HCT116 (cell line): Measurements from ENCODE around the gene MZB1. TPM values are rescaled to one million over a fixed set of nuclear protein-coding genes. Genes with fewer than 3 reads are reported as not detected.

Source experiments
- ATAC-seq: fragments of 200-7000 bp; cut with Tn5 transposase; 2 replicates; pipeline ENCODE4 v1.9.1; 2020; ENCODE audit warnings: mild to moderate bottlenecking, moderate library complexity
- BruUV-seq: library from RNA; stranded (reverse); fragments of 400-500 nt; replicated peaks from 2 replicates; lab custom pipeline; 2021; lab: Mats Ljungman, UMichigan
- CTCF ChIA-PET: fragments of 300-600 bp; sonication (Branson Sonifier 250); formaldehyde crosslinking; loops from one replicate; lab custom pipeline; 2021; ENCODE audit warnings: antibody characterized with exemption; lab: Charles Lee
- POLR2A ChIA-PET: fragments of 300-600, 350-600 bp; sonication (Branson Sonifier 250); formaldehyde crosslinking; loops from one replicate; lab custom pipeline; 2021; ENCODE audit warnings: antibody characterized with exemption; lab: Charles Lee
- RAD21 ChIA-PET, 2 experiments: fragments of 300-600 bp; sonication (Branson Sonifier 250); formaldehyde crosslinking; loops; one replicate each; lab custom pipeline; 2023; ENCODE audit warnings: low total read pairs in 2 of 2; ENCODE audit not compliant: uncharacterized antibody in 2 of 2, unreplicated experiment in 2 of 2, low non-redundant PET in 1 of 2; lab: Charles Lee
- DNase-seq: peaks from one replicate; pipeline ENCODE4 v3.0.0-alpha.2; 2010; ENCODE audit warnings: low read depth, low spot score
- H2AFZ ChIP-seq: fragments of 200-600 bp; shearing (Covaris generic), sonication (generic); 2 replicates; pipeline ENCODE4 v1.6.1; 2017; ENCODE audit warnings: low read depth, mixed run types, mixed read lengths, antibody characterized with exemption, low read length; ENCODE audit not compliant: poor library complexity, severe bottlenecking
- H3K27ac ChIP-seq: 2 replicates; pipeline ENCODE4 v1.5.1; 2012; ENCODE audit warnings: low read depth, low read length
- H3K27me3 ChIP-seq: fragments of 200-600 bp; sonication (generic); 2 replicates; pipeline ENCODE4 v1.6.1; 2016; ENCODE audit warnings: mixed run types, low read length, mixed read lengths; ENCODE audit not compliant: insufficient read depth
- H3K36me3 ChIP-seq, 2 experiments: fragments of 200-500 bp in 1 of 2; fragments of 200-600 bp in 1 of 2; sonication (Bioruptor generic) in 1 of 2; sonication (generic) in 1 of 2; 2 replicates each; pipeline versions ENCODE4 v1.5.1 to v1.6.1; 2014 to 2016; ENCODE audit warnings: low read length in 2 of 2, inconsistent platforms in 1 of 2, mixed read lengths in 1 of 2, mixed run types in 1 of 2; ENCODE audit not compliant: insufficient read depth in 2 of 2, control insufficient read depth in 1 of 2
- H3K4me1 ChIP-seq, 2 experiments: fragments of 200-600 bp in 1 of 2; sonication (generic) in 1 of 2; 2 replicates each; pipeline versions ENCODE4 v1.5.1 to v1.6.1; 2012 to 2017; ENCODE audit warnings: low read length in 2 of 2, inconsistent platforms in 1 of 2, mild to moderate bottlenecking in 1 of 2, mixed read lengths in 1 of 2, mixed run types in 1 of 2, moderate library complexity in 1 of 2; ENCODE audit not compliant: insufficient read depth in 2 of 2, control insufficient read depth in 1 of 2
- H3K4me2 ChIP-seq: fragments of 200-600 bp; sonication (generic); 2 replicates; pipeline ENCODE4 v1.6.1; 2017; ENCODE audit warnings: mixed run types, low read length, mixed read lengths
- H3K4me3 ChIP-seq, 2 experiments: fragments of 200-600 bp in 1 of 2; sonication (generic) in 1 of 2; replicated peaks in 1 of 2; 2 replicates each; pipeline ENCODE4 v1.5.1; 2011 to 2016; ENCODE audit warnings: low read length in 2 of 2, control low read depth in 1 of 2, low read depth in 1 of 2, mild to moderate bottlenecking in 1 of 2, mixed read lengths in 1 of 2, mixed run types in 1 of 2
- H3K79me2 ChIP-seq: fragments of 200-600 bp; sonication (generic); 2 replicates; pipeline ENCODE4 v1.6.1; 2017; ENCODE audit warnings: mild to moderate bottlenecking, mixed run types, low read length, moderate library complexity, mixed read lengths; ENCODE audit not compliant: insufficient read depth
- H3K9ac ChIP-seq: fragments of 200-600 bp; sonication (generic); 2 replicates; pipeline ENCODE4 v1.6.1; 2016; ENCODE audit warnings: low read length, mixed read lengths
- H3K9me2 ChIP-seq: fragments of 200-600 bp; sonication (generic), shearing (Covaris generic); 2 replicates; pipeline ENCODE4 v1.6.1; 2017; ENCODE audit warnings: mixed run types, mild to moderate bottlenecking, moderate library complexity; ENCODE audit not compliant: insufficient read depth
- H3K9me3 ChIP-seq, 2 experiments: fragments of 200-500 bp in 1 of 2; fragments of 200-600 bp in 1 of 2; sonication (Bioruptor generic) in 1 of 2; sonication (generic) in 1 of 2; 2 replicates each; pipeline ENCODE4 v1.6.1; 2014 to 2017; ENCODE audit warnings: low read length in 2 of 2, mixed read lengths in 2 of 2, inconsistent platforms in 1 of 2, low read depth in 1 of 2, mild to moderate bottlenecking in 1 of 2, mixed run types in 1 of 2, moderate library complexity in 1 of 2; ENCODE audit not compliant: control insufficient read depth in 1 of 2, insufficient read depth in 1 of 2
- H4K20me1 ChIP-seq: fragments of 200-600 bp; sonication (generic), shearing (Covaris generic); 2 replicates; pipeline ENCODE4 v1.6.1; 2017; ENCODE audit warnings: mixed run types, mild to moderate bottlenecking, moderate library complexity; ENCODE audit not compliant: insufficient read depth
- EGR1 ChIP-seq: IDR thresholded peaks from 2 replicates; pipeline ENCODE4 v1.6.1; 2012; ENCODE audit warnings: low read depth
- JUND ChIP-seq: IDR thresholded peaks from 2 replicates; pipeline ENCODE4 v1.6.1; 2012
- POLR2A ChIP-seq: IDR thresholded peaks from 2 replicates; pipeline ENCODE4 v1.7.0; 2011; ENCODE audit warnings: borderline replicate concordance; ENCODE audit not compliant: insufficient read depth, insufficient read length; ENCODE audit errors: extremely low read depth
- POLR2AphosphoS5 ChIP-seq: IDR thresholded peaks from 2 replicates; pipeline ENCODE4 v1.6.1; 2011; ENCODE audit warnings: mild to moderate bottlenecking, low read depth, low read length, moderate library complexity
- RAD21 ChIP-seq: IDR thresholded peaks from 2 replicates; pipeline ENCODE4 v1.6.1; 2012; ENCODE audit warnings: low read depth, mild to moderate bottlenecking
- SP1 ChIP-seq: IDR thresholded peaks from 2 replicates; pipeline ENCODE4 v1.6.1; 2012; ENCODE audit warnings: low read depth
- SRF ChIP-seq: IDR thresholded peaks from 2 replicates; pipeline ENCODE4 v1.6.1; 2012; ENCODE audit warnings: low read depth
- TCF7L2 ChIP-seq: IDR thresholded peaks from 2 replicates; pipeline ENCODE4 v1.7.0; 2011; ENCODE audit warnings: borderline replicate concordance, inconsistent platforms; ENCODE audit not compliant: insufficient read depth, insufficient read length; ENCODE audit errors: extremely low read depth
- intact Hi-C: fragments of 100-400 bp; cut with micrococcal nuclease; formaldehyde crosslinking; loops from 2 replicates; pipeline ENCODE4 v1.10.0; 2022
- total RNA-seq: library from RNA; stranded (reverse); gene quantifications from one replicate; pipeline ENCODE4 v1.2.1, GENCODE V29; 2021; ENCODE audit not compliant: unreplicated experiment
- TF ChIP-seq, protein P1 (sequence below): IDR thresholded peaks from 2 replicates; pipeline ENCODE4 v1.6.1; 2012; ENCODE audit warnings: low read depth
- TF ChIP-seq, protein P2 (sequence below): IDR thresholded peaks from 2 replicates; pipeline ENCODE4 v1.6.1; 2012
- TF ChIP-seq, protein P3 (sequence below), 3 experiments: fragments of 200-600 bp in 1 of 3; sonication (generic) in 1 of 3; IDR thresholded peaks in 2 of 3; conservative IDR thresholded peaks in 1 of 3; 2 replicates each; pipeline ENCODE4 v1.5.1; 2012 to 2017; ENCODE audit warnings: low read depth in 2 of 3, low read length in 2 of 3, antibody characterized with exemption in 1 of 3, borderline replicate concordance in 1 of 3, control low read depth in 1 of 3, mild to moderate bottlenecking in 1 of 3, mixed read lengths in 1 of 3, mixed run types in 1 of 3, moderate library complexity in 1 of 3; ENCODE audit not compliant: insufficient read depth in 1 of 3

MZB1 gene
- total RNA-seq, 1 experiment from 2014 or later, result 0.81 TPM

DNA sequence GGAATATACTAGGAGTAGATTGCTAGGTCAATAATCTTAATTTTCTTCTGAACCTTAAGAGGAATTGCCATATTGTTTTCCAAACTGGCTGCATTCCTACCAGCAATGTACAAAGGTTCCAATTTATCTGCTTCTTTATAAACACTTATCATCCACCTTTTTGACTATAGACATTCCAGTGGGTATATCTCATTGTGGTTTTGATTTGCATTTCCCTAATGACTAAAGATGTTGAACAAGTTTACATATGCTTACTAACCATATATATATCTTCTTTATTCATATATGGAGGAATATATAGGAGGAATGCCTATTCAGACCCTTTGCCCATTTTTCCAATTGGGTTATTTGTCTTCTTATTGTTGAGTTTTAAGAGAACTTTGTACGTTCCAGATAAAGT lies 42.0 kb upstream of the MZB1 start:
- no peaks in the 10 kb centered on the region for H3K79me2 ChIP-seq
- ChIA-PET RAD21 (no interaction called here), POLR2A (no interaction called here), CTCF (no interaction called here)
- no peak for DNase-seq
- H4K20me1 ChIP-seq, result no peaks in the 10 kb centered on the region
- H3K9ac ChIP-seq, result no peak overlapping the region
- no peak overlapping the region for H3K4me2 ChIP-seq
- no peaks in the 10 kb centered on the region for H3K36me3 ChIP-seq
- H3K9me3 ChIP-seq, result no peaks in the 10 kb centered on the region
- no peaks in the 10 kb centered on the region for H3K27me3 ChIP-seq
- TF ChIP-seq, protein P1, sequence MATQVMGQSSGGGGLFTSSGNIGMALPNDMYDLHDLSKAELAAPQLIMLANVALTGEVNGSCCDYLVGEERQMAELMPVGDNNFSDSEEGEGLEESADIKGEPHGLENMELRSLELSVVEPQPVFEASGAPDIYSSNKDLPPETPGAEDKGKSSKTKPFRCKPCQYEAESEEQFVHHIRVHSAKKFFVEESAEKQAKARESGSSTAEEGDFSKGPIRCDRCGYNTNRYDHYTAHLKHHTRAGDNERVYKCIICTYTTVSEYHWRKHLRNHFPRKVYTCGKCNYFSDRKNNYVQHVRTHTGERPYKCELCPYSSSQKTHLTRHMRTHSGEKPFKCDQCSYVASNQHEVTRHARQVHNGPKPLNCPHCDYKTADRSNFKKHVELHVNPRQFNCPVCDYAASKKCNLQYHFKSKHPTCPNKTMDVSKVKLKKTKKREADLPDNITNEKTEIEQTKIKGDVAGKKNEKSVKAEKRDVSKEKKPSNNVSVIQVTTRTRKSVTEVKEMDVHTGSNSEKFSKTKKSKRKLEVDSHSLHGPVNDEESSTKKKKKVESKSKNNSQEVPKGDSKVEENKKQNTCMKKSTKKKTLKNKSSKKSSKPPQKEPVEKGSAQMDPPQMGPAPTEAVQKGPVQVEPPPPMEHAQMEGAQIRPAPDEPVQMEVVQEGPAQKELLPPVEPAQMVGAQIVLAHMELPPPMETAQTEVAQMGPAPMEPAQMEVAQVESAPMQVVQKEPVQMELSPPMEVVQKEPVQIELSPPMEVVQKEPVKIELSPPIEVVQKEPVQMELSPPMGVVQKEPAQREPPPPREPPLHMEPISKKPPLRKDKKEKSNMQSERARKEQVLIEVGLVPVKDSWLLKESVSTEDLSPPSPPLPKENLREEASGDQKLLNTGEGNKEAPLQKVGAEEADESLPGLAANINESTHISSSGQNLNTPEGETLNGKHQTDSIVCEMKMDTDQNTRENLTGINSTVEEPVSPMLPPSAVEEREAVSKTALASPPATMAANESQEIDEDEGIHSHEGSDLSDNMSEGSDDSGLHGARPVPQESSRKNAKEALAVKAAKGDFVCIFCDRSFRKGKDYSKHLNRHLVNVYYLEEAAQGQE, result no peak
- TF ChIP-seq TCF7L2 (no peak), EGR1 (no peak), JUND (no peak)
- TF ChIP-seq, protein P2, sequence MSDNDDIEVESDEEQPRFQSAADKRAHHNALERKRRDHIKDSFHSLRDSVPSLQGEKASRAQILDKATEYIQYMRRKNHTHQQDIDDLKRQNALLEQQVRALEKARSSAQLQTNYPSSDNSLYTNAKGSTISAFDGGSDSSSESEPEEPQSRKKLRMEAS, result no peak
- H3K4me3 ChIP-seq, result no peak overlapping the region
- intact Hi-C loops, result no loop called here
- H2AFZ ChIP-seq, result no peak overlapping the region
- BruUV-seq, result no TSS peak
- H3K9me2 ChIP-seq, result no peaks in the 10 kb centered on the region
- no peak overlapping the region for H3K27ac ChIP-seq
- no peaks in the 10 kb centered on the region for H3K4me1 ChIP-seq
- no peak for ATAC-seq

DNA sequence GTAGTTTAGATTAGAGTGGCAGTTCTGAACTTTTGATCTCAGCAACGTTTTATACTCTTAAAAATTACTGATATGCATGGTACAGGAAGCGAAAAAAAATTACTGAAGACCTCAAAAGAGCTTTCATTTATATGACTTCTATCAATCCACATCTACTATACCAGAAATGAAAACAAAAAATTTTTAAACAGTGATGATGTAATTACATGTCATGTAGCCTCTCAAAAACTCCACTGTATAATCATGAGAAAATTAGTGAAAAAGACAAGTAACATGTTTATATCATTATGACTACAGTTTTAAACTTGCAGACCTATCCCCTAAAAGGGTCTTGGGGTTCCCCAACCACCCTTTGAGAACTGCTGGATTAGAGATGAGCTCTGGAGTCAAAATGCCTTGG lies 40.3 kb upstream of the MZB1 start:
- H3K36me3 ChIP-seq, result no peaks in the 10 kb centered on the region
- H4K20me1 ChIP-seq, result no peaks in the 10 kb centered on the region
- H3K9me3 ChIP-seq, result no peaks in the 10 kb centered on the region
- no peak overlapping the region for H3K4me2 ChIP-seq
- H3K27me3 ChIP-seq, result no peaks in the 10 kb centered on the region
- H3K79me2 ChIP-seq, result no peaks in the 10 kb centered on the region
- no TSS peak for BruUV-seq
- ChIA-PET RAD21 (no interaction called here), CTCF (interaction anchor here (0.7 kb wide), 1 partner anchor 202 kb away, joined by 3 read pairs; no protein-coding TSS in a partner anchor), POLR2A (no interaction called here)
- H3K9me2 ChIP-seq, result no peaks in the 10 kb centered on the region
- no peaks in the 10 kb centered on the region for H3K4me1 ChIP-seq
- H2AFZ ChIP-seq, result no peak overlapping the region
- H3K27ac ChIP-seq, result no peak overlapping the region
- H3K9ac ChIP-seq, result no peak overlapping the region
- no peak overlapping the region for H3K4me3 ChIP-seq
- DNase-seq (no peak), ATAC-seq (no peak)
- intact Hi-C loops, result no loop called here
- TF ChIP-seq RAD21, result no peak
- no peak for TF ChIP-seq EGR1
- TF ChIP-seq, protein P3, sequence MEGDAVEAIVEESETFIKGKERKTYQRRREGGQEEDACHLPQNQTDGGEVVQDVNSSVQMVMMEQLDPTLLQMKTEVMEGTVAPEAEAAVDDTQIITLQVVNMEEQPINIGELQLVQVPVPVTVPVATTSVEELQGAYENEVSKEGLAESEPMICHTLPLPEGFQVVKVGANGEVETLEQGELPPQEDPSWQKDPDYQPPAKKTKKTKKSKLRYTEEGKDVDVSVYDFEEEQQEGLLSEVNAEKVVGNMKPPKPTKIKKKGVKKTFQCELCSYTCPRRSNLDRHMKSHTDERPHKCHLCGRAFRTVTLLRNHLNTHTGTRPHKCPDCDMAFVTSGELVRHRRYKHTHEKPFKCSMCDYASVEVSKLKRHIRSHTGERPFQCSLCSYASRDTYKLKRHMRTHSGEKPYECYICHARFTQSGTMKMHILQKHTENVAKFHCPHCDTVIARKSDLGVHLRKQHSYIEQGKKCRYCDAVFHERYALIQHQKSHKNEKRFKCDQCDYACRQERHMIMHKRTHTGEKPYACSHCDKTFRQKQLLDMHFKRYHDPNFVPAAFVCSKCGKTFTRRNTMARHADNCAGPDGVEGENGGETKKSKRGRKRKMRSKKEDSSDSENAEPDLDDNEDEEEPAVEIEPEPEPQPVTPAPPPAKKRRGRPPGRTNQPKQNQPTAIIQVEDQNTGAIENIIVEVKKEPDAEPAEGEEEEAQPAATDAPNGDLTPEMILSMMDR (IDR thresholded peaks at IDR 0.05 in 2 of 3, conservative IDR thresholded peaks at IDR 0.05 in 1 of 3; ENCODE audit: borderline replicate concordance in 1 of 3, insufficient read depth in 1 of 3, low read depth in 2 of 3, low read length in 2 of 3), result no peak
- TF ChIP-seq, protein P1, result no peak
- no peak for TF ChIP-seq POLR2A
- no peak for TF ChIP-seq SRF
- no peak for TF ChIP-seq SP1
- TF ChIP-seq TCF7L2, result no peak
- no peak for TF ChIP-seq POLR2AphosphoS5
